Coronary artery (tissue), 2 donors: ENCODE data around the gene PKMYT1.

Experiments used
- DNase-seq: peaks from one replicate; pipeline ENCODE4 v3.0.0-alpha.2; 2017; ENCODE audit warnings: low spot score
- H3K27ac ChIP-seq, 2 donors: fragments of 200-600 bp; sonication (generic); one replicate each; pipeline ENCODE4 v1.5.1; 2016 to 2019
- H3K4me3 ChIP-seq: fragments of 200-600 bp; sonication (generic); 2 replicates; pipeline ENCODE4 v1.5.1; 2016; ENCODE audit warnings: mild to moderate bottlenecking, moderate library complexity
- CTCF ChIP-seq: fragments of 200-600 bp; sonication (generic); IDR thresholded peaks from one replicate; pipeline ENCODE4 v1.5.1; 2019; ENCODE audit warnings: antibody characterized with exemption

The PKMYT1 gene

GRCh38 chr16:2963074-2963722, 17.0 kb downstream of the PKMYT1 start:
- no peak for TF ChIP-seq CTCF
- DNase-seq, result no peak
- Histone ChIP-seq H3K4me3 (peak overlapping the region; percentile 59), H3K27ac (no peak overlapping the region)

GRCh38 chr16:2962334-2963073, 17.7 kb downstream of the PKMYT1 start:
- H3K27ac ChIP-seq, result no peak overlapping the region
- TF ChIP-seq CTCF, result no peak

DNA sequence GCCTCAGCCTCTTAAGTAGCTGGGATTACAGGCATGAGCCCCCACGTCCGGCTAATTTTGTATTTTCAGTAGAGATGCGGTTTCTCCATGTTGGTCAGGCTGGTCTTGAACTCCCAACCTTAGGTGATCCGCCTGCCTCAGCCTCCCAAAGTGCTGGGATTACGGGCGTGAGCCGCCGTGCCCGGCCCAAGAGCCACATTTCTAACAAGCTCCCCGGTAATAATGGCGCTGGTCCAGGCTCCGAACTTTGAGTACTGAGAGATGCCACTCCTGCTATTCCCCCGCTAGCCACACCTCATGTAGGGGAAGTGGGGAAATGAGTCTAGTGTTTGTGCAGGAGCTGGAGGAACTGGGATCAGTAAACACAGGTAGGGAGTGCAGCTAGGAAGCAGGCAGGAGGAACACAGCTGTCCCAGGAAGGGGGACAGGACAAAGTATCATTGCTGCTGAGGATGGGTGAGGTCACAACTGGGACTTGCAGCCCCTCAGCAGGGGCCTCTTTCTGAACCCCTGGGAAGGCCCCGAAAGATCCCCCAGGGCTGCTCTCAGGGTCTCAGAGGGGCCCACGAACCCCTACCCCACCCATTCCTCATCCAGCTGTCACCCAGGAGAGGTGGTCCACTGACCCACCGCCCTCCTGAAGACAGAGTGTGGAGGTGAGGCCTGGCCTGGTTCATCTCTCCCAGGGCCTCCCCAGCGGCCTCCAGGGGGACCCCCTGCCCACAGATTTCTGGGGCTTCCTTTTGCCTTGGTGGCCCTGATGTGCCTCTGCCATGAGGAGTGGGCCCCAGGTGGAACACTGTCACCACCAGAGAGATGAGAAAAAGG, 19.8 kb downstream of the PKMYT1 start:
- no peak for DNase-seq
- no peak for TF ChIP-seq CTCF
- Histone ChIP-seq H3K27ac (no peak overlapping the region), H3K4me3 (no peak overlapping the region)

More at GRCh38 chr16:2962334-2963073, 17.7 kb downstream of the PKMYT1 start:
- no peak for DNase-seq
- no peak overlapping the region for H3K4me3 ChIP-seq

- no peak for TF ChIP-seq CTCF
- H3K4me3 ChIP-seq, result no peak overlapping the region
- DNase-seq, result no peak
- H3K27ac ChIP-seq, result no peak overlapping the region
Measured at GRCh38 chr16:2959206-2959605, 21.0 kb downstream of the PKMYT1 start.

DNA sequence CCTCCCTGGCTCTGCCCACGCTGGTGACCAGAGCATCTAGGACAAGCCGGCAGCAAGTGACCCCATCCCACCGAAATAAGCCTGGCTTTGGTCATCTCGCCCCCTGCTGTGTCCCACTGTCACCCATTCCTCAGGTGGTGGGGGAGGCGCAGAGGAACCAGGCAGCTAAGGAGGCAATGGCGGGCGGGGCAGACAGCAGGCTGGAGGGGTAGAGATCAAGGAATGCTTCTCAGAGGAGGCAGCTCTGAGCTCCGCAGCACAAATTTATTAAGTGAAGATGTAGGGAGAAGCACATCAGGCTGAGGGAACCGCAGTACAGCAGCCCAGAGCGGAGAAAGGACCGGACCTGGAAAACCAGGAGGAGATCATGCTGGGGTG, 23.7 kb downstream of the PKMYT1 start:
- DNase-seq, result no peak
- H3K4me3 ChIP-seq, result no peak overlapping the region
- H3K27ac ChIP-seq, result no peak overlapping the region
- no peak for TF ChIP-seq CTCF

GRCh38 chr16:2955779-2956578, 24.3 kb downstream of the PKMYT1 start:
- no peak for DNase-seq
- Histone ChIP-seq H3K27ac (no peak overlapping the region), H3K4me3 (no peak overlapping the region)
- TF ChIP-seq CTCF, result no peak
